Suprapubic skin (tissue), 4 donors: ENCODE measurements around the gene PPP1R11. TPM values are rescaled to one million over a fixed set of nuclear protein-coding genes. Genes with fewer than 3 reads are reported as not detected.

Source experiments
- DNase-seq, 2 donors: peaks; one replicate each; pipeline ENCODE4 v3.0.0-alpha.2; 2019; ENCODE audit warnings: low spot score in 2 of 2
- H3K27ac ChIP-seq: fragments of 200-600 bp; sonication (generic); one replicate; pipeline ENCODE4 v1.5.1; 2019
- H3K27me3 ChIP-seq: fragments of 200-600 bp; sonication (generic); one replicate; pipeline ENCODE4 v1.5.1; 2019
- H3K36me3 ChIP-seq: fragments of 200-600 bp; sonication (generic); one replicate; pipeline ENCODE4 v1.5.1; 2019
- H3K4me1 ChIP-seq: fragments of 200-600 bp; sonication (generic); one replicate; pipeline ENCODE4 v1.5.1; 2019
- H3K4me3 ChIP-seq: fragments of 200-600 bp; sonication (generic); one replicate; pipeline ENCODE4 v1.5.1; 2019; ENCODE audit warnings: mild to moderate bottlenecking
- H3K9me3 ChIP-seq: fragments of 200-600 bp; sonication (generic); one replicate; pipeline ENCODE4 v1.5.1; 2019
- EP300 ChIP-seq: sonication (generic); formaldehyde crosslinking; IDR thresholded peaks from one replicate; pipeline ENCODE4 v1.6.1; 2017; ENCODE audit warnings: antibody characterized with exemption
- POLR2A ChIP-seq, 2 donors: fragments of 450-650 bp; IDR thresholded peaks; one replicate each; pipeline ENCODE4 v1.6.1; 2017; ENCODE audit warnings: antibody characterized with exemption in 2 of 2, mild to moderate bottlenecking in 2 of 2, moderate library complexity in 2 of 2
- POLR2AphosphoS5 ChIP-seq, 3 donors: sonication (generic); formaldehyde crosslinking; IDR thresholded peaks; one replicate each; pipeline ENCODE4 v1.6.1; 2017; ENCODE audit warnings: antibody characterized with exemption in 3 of 3
- WGBS: methylation state at CpG from one replicate; pipeline ENCODE4 v1.1.5; 2018; 5-methylcytosine and 5-hydroxymethylcytosine counted together
- total RNA-seq, 4 donors: library from RNA; depleted of rRNA; stranded (reverse); fragments of >200 nt; gene quantifications; one replicate each; pipeline ENCODE4 v1.1.0, GENCODE V29; 2016
- TF ChIP-seq, protein P1 (sequence below), 2 donors: fragments of 200-600 bp in 1 of 2; fragments of 450-650 bp in 1 of 2; sonication (generic) in 1 of 2; IDR thresholded peaks; one replicate each; pipeline ENCODE4 v1.5.1; 2016 to 2019; ENCODE audit warnings: antibody characterized with exemption in 2 of 2, mild to moderate bottlenecking in 1 of 2, moderate library complexity in 1 of 2

Gene PPP1R11
- total RNA-seq, 4 donors from 2014 or later = 35.2 to 54.4 (median 44.2) TPM

DNA sequence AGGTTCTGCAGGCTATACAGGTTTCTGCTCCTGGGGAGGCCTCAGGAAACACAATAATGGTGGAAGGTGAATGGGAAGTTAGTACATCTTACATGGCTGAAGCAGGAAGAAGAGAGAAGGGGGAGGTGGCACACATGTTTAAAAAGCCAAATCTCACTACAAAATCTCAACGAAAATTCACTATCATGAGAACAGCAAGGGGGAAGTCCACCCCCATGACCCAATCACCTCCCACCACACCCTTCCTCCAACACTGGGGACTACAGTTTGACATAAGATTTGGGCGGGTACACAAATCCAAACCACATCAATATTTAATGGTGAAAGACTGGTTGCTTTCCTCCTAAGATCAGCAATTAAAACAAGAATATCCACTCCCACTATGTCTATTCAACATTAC lies 19.8 kb upstream of the PPP1R11 start:
- DNase-seq = no peak
- 72% methylated on average over 2 of the region's 2 CpGs for WGBS
- Histone ChIP-seq H3K4me1 (no peaks in the 10 kb centered on the region), H3K4me3 (no peak overlapping the region), H3K27ac (no peak overlapping the region), H3K36me3 (no peaks in the 10 kb centered on the region), H3K27me3 (no peaks in the 10 kb centered on the region), H3K9me3 (no peaks in the 10 kb centered on the region)
- TF ChIP-seq, protein P1, sequence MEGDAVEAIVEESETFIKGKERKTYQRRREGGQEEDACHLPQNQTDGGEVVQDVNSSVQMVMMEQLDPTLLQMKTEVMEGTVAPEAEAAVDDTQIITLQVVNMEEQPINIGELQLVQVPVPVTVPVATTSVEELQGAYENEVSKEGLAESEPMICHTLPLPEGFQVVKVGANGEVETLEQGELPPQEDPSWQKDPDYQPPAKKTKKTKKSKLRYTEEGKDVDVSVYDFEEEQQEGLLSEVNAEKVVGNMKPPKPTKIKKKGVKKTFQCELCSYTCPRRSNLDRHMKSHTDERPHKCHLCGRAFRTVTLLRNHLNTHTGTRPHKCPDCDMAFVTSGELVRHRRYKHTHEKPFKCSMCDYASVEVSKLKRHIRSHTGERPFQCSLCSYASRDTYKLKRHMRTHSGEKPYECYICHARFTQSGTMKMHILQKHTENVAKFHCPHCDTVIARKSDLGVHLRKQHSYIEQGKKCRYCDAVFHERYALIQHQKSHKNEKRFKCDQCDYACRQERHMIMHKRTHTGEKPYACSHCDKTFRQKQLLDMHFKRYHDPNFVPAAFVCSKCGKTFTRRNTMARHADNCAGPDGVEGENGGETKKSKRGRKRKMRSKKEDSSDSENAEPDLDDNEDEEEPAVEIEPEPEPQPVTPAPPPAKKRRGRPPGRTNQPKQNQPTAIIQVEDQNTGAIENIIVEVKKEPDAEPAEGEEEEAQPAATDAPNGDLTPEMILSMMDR (IDR thresholded peaks at IDR 0.05) = no peak
- no peak for TF ChIP-seq EP300
- TF ChIP-seq POLR2A (IDR thresholded peaks at IDR 0.05) = no peak
- no peak for TF ChIP-seq POLR2AphosphoS5 (IDR thresholded peaks at IDR 0.05)

DNA sequence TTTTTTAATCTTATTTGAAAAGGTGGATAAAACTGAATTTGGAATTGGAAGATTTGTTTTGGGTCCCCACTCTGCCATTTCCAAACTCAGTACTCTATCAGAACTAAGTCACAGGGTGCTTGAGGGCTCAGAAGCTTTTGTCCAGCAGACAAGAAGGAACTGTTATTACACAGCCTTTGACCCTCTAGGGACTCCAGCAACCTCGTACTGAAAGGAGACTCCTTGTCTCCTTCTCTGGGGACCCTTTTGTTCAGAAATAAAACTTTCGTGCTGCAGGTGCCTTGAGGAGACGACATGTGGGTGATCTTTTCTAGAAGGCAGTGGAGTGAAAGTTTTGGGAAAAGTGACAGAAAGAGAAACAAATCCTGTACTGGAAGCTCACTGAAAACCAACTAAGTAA lies 13.3 kb upstream of the PPP1R11 start:
- H3K27ac ChIP-seq = no peak overlapping the region
- WGBS = 81% methylated on average over 3 of the region's 3 CpGs
- H3K36me3 ChIP-seq = peaks cover 17% of the 10 kb centered on the region

DNA sequence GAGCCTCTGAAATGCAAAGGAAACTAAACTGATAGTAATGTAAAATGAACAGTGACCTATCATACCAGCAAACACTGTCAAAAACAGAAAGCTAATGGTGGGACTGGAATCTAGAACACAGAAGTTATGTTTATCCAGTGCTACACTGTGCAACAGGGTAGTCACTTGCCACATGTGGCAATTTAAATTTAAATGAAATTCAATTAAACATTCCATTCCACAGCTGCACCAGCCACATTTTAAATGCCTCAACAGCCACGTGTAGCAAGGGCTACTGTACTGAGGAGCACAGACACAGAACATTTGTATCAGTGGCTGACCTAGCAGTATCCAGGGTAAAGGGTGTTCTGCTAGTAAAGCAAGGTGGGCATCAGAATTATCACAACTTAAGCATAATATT lies 11.5 kb upstream of the PPP1R11 start:
- H3K4me1 ChIP-seq = peaks cover 14% of the 10 kb centered on the region
- H3K27ac ChIP-seq = no peak overlapping the region
- TF ChIP-seq POLR2A (IDR thresholded peaks at IDR 0.05) = no peak
- TF ChIP-seq, protein P1 (IDR thresholded peaks at IDR 0.05) = no peak
- TF ChIP-seq EP300 = no peak
- TF ChIP-seq POLR2AphosphoS5 (IDR thresholded peaks at IDR 0.05) = no peak
- DNase-seq = no peak
- no peaks in the 10 kb centered on the region for H3K27me3 ChIP-seq
- H3K9me3 ChIP-seq = no peaks in the 10 kb centered on the region
- peaks cover 17% of the 10 kb centered on the region for H3K36me3 ChIP-seq
- H3K4me3 ChIP-seq = no peak overlapping the region
- 63% methylated on average over 1 of the region's 1 CpG for WGBS

More for the DNA sequence above, 13.3 kb upstream of the PPP1R11 start:
- Histone ChIP-seq H3K27me3 (no peaks in the 10 kb centered on the region), H3K4me1 (no peaks in the 10 kb centered on the region), H3K4me3 (no peak overlapping the region), H3K9me3 (no peaks in the 10 kb centered on the region)
- DNase-seq = no peak
- TF ChIP-seq EP300 (no peak), POLR2A (IDR thresholded peaks at IDR 0.05) (no peak)
- TF ChIP-seq, protein P1 (IDR thresholded peaks at IDR 0.05) = no peak

DNA sequence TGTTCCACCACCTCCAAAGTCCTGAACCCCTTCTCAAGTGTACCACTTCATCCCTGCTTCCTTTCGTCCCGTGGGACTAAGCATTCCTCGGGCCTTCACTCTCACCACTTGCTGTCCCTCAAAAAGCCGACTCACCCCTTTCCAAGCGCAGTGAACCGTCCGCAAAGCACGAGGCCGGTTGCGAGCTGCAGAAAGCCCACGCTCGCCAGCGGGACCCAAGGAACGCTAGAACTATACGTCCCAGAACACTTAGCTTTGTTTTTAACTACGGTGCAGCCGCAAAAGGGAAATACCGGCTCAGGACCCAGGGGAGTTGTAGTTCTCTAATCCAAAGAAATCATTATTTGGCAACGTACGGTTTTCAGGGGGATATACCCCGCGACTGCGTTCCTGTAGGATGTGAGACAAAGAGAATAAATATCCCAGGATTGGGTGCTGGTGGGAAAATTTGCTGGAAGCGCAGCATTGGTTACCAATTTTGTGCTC lies 6.3 kb upstream of the PPP1R11 start:
- peak overlapping the region; percentile 89 for H3K27ac ChIP-seq
- peak overlapping the region; percentile 85 for H3K4me3 ChIP-seq
- H3K4me1 ChIP-seq = peaks cover 28% of the 10 kb centered on the region
- H3K9me3 ChIP-seq = no peaks in the 10 kb centered on the region
- H3K27me3 ChIP-seq = no peaks in the 10 kb centered on the region
- no peak for TF ChIP-seq POLR2AphosphoS5 (IDR thresholded peaks at IDR 0.05)
- TF ChIP-seq POLR2A (IDR thresholded peaks at IDR 0.05) = no peak
- TF ChIP-seq, protein P1 (IDR thresholded peaks at IDR 0.05) = no peak
- TF ChIP-seq EP300 = no peak
- 0% methylated on average over 22 of the region's 24 CpGs for WGBS
- H3K36me3 ChIP-seq = peaks cover 12% of the 10 kb centered on the region
- peak in 1 of 2 donors; percentile 68 for DNase-seq

DNA sequence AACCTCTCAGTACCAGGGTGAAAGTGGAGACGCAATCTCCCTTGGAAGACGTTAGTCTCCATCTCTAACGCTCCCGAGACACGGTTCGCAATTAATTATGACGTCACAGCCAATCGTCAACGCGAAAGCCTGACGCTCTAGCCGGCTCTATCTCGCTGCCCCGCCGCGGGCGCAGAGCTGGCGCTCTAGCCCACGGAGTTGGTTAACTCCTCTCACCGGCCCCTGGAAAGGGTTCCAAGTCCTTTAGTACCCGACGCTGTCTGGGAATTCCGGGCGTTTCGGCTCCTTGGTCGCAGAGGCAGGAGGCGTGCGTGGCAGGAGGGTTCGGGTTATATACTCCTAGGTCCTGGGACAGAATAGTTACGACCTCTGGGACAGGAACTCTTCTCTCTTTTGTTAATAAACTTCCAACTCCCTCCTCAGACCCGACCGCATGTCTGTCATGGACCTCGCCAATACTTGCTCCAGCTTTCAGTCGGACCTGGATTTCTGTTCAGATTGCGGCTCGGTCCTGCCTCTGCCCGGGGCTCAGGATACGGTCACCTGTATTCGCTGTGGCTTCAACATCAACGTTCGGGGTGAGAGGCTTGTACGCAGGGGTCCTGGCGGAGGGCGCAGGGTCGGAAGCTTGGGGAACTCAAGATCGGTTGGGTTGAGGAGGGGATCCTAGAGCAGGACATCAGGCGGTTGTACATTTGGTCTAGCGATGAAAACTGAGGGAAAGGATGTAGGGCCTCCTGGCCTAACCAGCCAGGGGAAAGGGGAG lies 5.7 kb upstream of the PPP1R11 start, which contains the start of gene POLR1H:
POLR1H (plus strand) TSS at position 174 of the 766 bp plus-strand sequence; CDS start at position 434, 260 bp downstream.
- peaks cover 12% of the 10 kb centered on the region for H3K36me3 ChIP-seq
- TF ChIP-seq POLR2AphosphoS5 (IDR thresholded peaks at IDR 0.05) (peak; percentile 74 to 88 (median 84)), EP300 (no peak), POLR2A (IDR thresholded peaks at IDR 0.05) (peak in 1 of 2 donors; percentile 83)
- TF ChIP-seq, protein P1 (IDR thresholded peaks at IDR 0.05) = no peak
- no peaks in the 10 kb centered on the region for H3K27me3 ChIP-seq
- H3K9me3 ChIP-seq = no peaks in the 10 kb centered on the region
- peak within 1 kb of the TSS; percentile 89 for H3K27ac ChIP-seq
- peaks cover 34% of the 10 kb centered on the region for H3K4me1 ChIP-seq
- peak within 1 kb of the TSS; percentile 85 for H3K4me3 ChIP-seq
- peak; percentile 94 to 95 for DNase-seq
- WGBS = under 1% methylated on average over 45 of the region's 48 CpGs
